ENCODE measurements around the gene FBXL5. TPM values are rescaled to one million over a fixed set of nuclear protein-coding genes. Genes with fewer than 3 reads are reported as not detected.

The FBXL5 gene
- total RNA-seq, 4 donors from 2014 or later: 58.7 to 104 (median 99.4) TPM

DNA sequence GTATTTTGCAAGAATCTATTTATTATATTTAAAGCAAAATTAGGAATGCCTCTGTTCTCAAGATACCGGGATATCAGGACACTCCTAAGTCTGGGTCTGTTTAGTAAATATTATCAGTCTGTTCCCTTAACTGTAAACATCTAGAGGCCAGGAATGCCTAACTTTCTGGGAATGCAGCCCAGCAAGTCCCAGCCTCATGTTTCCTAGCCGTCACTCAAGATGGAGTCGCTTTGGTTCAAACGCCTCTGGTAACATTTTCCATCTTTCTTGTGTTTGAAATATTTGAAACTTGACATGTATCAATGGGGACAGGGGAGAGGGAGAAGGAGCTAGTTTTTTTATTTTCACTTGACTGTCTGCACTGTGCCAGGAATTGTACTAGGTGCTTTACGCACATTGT lies 85.4 kb downstream of the FBXL5 start:
- Histone ChIP-seq H3K9me3 (no peaks in the 10 kb centered on the region), H3K27ac (no peak overlapping the region), H3K4me3 (no peak overlapping the region), H3K27me3 (no peaks in the 10 kb centered on the region), H3K4me1 (no peaks in the 10 kb centered on the region), H3K36me3 (peaks cover 0 to 21% (median 0%) of the 10 kb centered on the region in 3 donors)
- TF ChIP-seq, protein P1, sequence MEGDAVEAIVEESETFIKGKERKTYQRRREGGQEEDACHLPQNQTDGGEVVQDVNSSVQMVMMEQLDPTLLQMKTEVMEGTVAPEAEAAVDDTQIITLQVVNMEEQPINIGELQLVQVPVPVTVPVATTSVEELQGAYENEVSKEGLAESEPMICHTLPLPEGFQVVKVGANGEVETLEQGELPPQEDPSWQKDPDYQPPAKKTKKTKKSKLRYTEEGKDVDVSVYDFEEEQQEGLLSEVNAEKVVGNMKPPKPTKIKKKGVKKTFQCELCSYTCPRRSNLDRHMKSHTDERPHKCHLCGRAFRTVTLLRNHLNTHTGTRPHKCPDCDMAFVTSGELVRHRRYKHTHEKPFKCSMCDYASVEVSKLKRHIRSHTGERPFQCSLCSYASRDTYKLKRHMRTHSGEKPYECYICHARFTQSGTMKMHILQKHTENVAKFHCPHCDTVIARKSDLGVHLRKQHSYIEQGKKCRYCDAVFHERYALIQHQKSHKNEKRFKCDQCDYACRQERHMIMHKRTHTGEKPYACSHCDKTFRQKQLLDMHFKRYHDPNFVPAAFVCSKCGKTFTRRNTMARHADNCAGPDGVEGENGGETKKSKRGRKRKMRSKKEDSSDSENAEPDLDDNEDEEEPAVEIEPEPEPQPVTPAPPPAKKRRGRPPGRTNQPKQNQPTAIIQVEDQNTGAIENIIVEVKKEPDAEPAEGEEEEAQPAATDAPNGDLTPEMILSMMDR (IDR thresholded peaks at IDR 0.05): no peak
- no peak for TF ChIP-seq POLR2A (IDR thresholded peaks at IDR 0.05)
- DNase-seq: no peak

DNA sequence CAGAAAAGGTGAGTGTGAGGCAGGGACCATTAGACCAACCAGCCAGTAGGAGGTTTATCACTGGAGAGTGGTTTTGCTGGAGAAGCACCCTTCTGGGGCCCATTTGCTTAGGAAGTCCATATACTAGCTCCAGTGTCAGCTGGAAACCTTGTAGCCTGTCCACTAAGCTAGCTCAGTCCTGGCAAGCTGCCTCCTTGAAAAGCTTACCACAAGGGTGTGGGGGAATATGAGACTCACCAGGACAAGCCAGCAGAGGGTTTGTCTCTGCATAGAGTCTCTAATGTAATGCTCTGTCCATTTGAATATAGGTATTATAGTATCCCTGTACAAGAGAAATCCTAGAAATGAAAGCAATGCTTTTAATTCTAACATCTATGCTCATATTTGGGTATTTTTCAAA lies 86.3 kb downstream of the FBXL5 start:
- DNase-seq: no peak
- H3K36me3 ChIP-seq: peaks cover 0 to 22% (median 0%) of the 10 kb centered on the region in 3 donors
- no peak for TF ChIP-seq POLR2A (IDR thresholded peaks at IDR 0.05)
- TF ChIP-seq, protein P1 (IDR thresholded peaks at IDR 0.05): no peak

DNA sequence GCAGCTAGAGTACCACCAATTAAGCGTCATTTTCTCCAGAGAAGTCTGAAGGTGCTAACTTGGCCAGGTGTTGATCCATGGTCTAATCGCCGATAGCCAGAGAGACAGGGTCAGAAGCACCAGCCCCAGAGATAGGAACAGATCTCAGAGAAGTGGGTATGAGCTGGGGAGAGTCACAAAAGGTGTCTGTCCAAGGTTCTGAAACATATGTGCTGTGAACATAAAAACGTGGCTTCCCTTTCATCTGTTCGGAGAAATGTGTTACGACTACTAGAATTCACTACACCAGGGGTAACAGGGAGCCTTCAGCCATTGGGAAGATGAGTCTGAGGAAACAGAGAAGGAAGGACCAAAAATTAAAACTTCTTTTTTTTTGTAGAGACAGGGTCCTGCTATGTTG lies 91.3 kb downstream of the FBXL5 start:
- Histone ChIP-seq H3K9me3 (no peaks in the 10 kb centered on the region), H3K27me3 (no peaks in the 10 kb centered on the region), H3K36me3 (peaks cover 0 to 29% (median 0%) of the 10 kb centered on the region in 3 donors), H3K27ac (no peak overlapping the region), H3K4me1 (no peaks in the 10 kb centered on the region), H3K4me3 (no peak overlapping the region)
- no peak for DNase-seq
- TF ChIP-seq POLR2A (IDR thresholded peaks at IDR 0.05): no peak
- TF ChIP-seq, protein P1 (IDR thresholded peaks at IDR 0.05): no peak

More for the DNA sequence above, 86.3 kb downstream of the FBXL5 start:
- no peaks in the 10 kb centered on the region for H3K27me3 ChIP-seq
- H3K27ac ChIP-seq: no peak overlapping the region
- no peak overlapping the region for H3K4me3 ChIP-seq
- H3K4me1 ChIP-seq: no peaks in the 10 kb centered on the region
- no peaks in the 10 kb centered on the region for H3K9me3 ChIP-seq

DNA sequence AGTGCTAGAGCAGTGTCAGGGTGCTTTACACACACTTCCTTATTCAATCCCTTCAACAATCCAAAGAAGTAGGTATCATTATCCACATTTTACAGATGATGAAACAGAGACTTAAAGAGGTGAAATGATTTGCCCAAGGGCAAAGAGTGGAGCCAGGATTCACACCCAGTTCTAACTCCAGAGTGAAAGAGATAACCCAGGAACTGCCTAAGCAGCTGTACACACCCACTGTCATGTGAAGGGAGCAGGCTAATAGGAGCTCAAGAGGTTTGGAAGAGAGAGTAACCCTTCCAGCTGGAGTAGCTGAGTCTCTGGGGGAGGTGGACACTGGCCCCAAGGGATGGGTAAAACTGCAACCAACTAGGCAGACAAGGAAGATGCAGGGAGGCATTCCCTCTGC lies 92.5 kb downstream of the FBXL5 start:
- no peak overlapping the region for H3K27ac ChIP-seq
- TF ChIP-seq, protein P1 (IDR thresholded peaks at IDR 0.05): no peak
- H3K4me1 ChIP-seq: peaks cover 0 to 8% (median 0%) of the 10 kb centered on the region in 4 donors
- H3K27me3 ChIP-seq: no peaks in the 10 kb centered on the region
- no peaks in the 10 kb centered on the region for H3K9me3 ChIP-seq
- no peak for DNase-seq
- no peak overlapping the region for H3K4me3 ChIP-seq
- H3K36me3 ChIP-seq: peaks cover 0 to 17% (median 0%) of the 10 kb centered on the region in 3 donors

DNA sequence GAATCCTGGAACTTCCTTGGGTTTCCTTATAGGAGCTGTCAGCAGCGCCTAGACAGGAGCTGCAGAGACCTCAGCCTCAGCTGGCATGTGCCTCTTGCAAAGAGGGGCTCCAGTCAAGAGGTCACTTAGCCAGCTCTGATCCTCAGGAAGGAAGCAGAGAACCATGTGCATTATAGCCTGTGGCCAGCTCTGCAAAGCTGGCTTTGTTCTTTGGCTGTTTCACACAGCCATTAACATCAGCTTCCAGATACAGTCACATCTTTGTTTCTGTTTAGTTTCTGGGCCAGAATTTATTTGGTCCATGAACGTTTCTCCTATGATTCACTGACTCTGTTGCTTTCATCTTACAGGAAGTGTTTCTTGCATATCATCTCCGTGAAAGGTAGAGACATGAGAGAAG lies 93.0 kb downstream of the FBXL5 start:
- H3K27me3 ChIP-seq: no peaks in the 10 kb centered on the region
- H3K36me3 ChIP-seq: peaks cover 0 to 13% (median 0%) of the 10 kb centered on the region in 3 donors
- no peaks in the 10 kb centered on the region for H3K9me3 ChIP-seq
- no peak overlapping the region for H3K4me3 ChIP-seq
- no peak for DNase-seq
- no peak for TF ChIP-seq POLR2A (IDR thresholded peaks at IDR 0.05)
- TF ChIP-seq, protein P1 (IDR thresholded peaks at IDR 0.05): no peak
- H3K4me1 ChIP-seq: peaks cover 0 to 8% (median 0%) of the 10 kb centered on the region in 4 donors
- no peak overlapping the region for H3K27ac ChIP-seq

DNA sequence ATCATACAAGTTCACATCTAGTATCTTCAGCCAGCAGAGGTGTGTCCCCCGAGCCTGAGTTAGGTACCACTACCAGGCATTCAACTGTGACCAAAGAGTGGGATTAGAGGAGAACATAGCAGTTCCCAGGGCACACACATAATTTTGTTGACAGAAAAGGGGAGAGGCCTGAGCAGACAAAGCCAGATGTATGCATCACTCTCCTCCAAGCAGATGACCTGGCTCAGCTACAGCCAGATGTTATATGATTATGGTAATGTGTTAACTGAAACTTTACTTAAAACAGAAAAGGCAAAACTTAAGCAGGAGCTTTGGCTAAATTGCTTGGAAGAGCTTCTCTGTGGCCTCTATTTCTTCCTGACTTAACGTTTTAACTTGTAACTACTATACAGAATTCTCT lies 96.6 kb downstream of the FBXL5 start:
- Histone ChIP-seq H3K36me3 (peaks cover 0 to 6% (median 0%) of the 10 kb centered on the region in 3 donors), H3K4me1 (peaks cover 0 to 8% (median 0%) of the 10 kb centered on the region in 4 donors), H3K27me3 (no peaks in the 10 kb centered on the region), H3K9me3 (no peaks in the 10 kb centered on the region), H3K4me3 (no peak overlapping the region), H3K27ac (peak overlapping the region in 1 of 4 donors; percentile 3)
- DNase-seq: no peak
- TF ChIP-seq POLR2A (IDR thresholded peaks at IDR 0.05): no peak
- TF ChIP-seq, protein P1 (IDR thresholded peaks at IDR 0.05): no peak

All from Peyer's patch (tissue), 4 donors.